HEK293 (cell line): ENCODE data around the gene SMIM8.

Experiments
- CTCF ChIP-seq: fragments of 450-650 bp; formaldehyde crosslinking; IDR thresholded peaks from 2 replicates; pipeline ENCODE4 v1.5.1; 2016; ENCODE audit warnings: missing biosample characterization, missing genetic modification characterization
- HOXD13 ChIP-seq: sonication (generic); formaldehyde crosslinking; IDR thresholded peaks from 2 replicates; pipeline ENCODE4 v1.8.0; 2022; ENCODE audit warnings: missing genetic modification reagents, borderline replicate concordance
- PRDM6 ChIP-seq: fragments of 450-650 bp; formaldehyde crosslinking; IDR thresholded peaks from 2 replicates; pipeline ENCODE4 v1.5.1; 2017; ENCODE audit warnings: missing biosample characterization, missing genetic modification characterization
- REST ChIP-seq: fragments of 450-650 bp; formaldehyde crosslinking; IDR thresholded peaks from 2 replicates; pipeline ENCODE4 v1.5.1; 2016; ENCODE audit warnings: missing biosample characterization, missing genetic modification characterization
- YY1 ChIP-seq: fragments of 450-650 bp; formaldehyde crosslinking; IDR thresholded peaks from 2 replicates; pipeline ENCODE4 v1.5.1; 2018; ENCODE audit warnings: missing biosample characterization, missing genetic modification characterization
- ZIC2 ChIP-seq: fragments of 450-650 bp; formaldehyde crosslinking; IDR thresholded peaks from 2 replicates; pipeline ENCODE4 v1.5.1; 2016; ENCODE audit warnings: missing biosample characterization, missing genetic modification characterization
- ZNF280C ChIP-seq: fragments of 450-650 bp; formaldehyde crosslinking; IDR thresholded peaks from 2 replicates; pipeline ENCODE4 v1.5.1; 2016; ENCODE audit warnings: missing biosample characterization, missing genetic modification characterization
- ZNF747 ChIP-seq: fragments of 450-650 bp; formaldehyde crosslinking; IDR thresholded peaks from 2 replicates; pipeline ENCODE4 v1.5.1; 2016; ENCODE audit warnings: missing biosample characterization, missing genetic modification characterization
- TF ChIP-seq, protein P1 (sequence below): fragments of 450-650 bp; formaldehyde crosslinking; IDR thresholded peaks from 2 replicates; pipeline ENCODE4 v1.5.1; 2016; ENCODE audit warnings: missing biosample characterization, missing genetic modification characterization, borderline replicate concordance

DNA sequence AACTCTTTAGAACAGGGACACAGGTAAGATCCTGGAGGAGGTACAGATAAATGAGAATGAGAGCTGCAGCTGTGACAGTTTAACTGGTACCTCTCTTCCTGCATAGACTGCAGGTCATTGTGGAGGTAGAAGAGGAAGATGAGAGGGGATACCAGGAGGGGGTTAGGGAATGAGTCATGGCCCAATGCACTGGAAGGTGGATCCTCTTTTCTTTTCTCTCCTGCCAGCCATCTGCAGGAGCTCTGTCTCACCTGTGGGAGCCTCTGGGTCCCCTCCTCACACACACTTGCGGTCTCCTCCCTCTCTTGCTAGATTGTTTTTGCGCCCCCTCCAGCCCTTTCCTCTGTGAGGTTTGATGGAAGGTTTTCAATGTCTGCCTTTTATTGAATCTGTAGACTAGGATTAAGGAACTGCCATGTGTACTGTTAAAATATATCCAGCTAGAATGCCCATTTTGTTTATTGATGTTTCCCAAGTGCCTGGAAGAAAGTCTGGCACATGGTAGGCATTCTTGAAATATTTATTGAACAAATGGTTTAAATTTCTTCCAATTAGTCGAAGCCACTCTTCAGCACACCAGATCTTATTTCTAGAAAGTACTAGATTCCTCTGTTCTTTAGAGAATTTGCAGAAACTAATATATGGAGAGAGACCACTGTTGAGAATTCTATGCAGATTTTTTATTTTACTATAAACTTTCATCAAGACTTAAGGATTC lies 35.2 kb downstream of the SMIM8 start:
- no peak for TF ChIP-seq PRDM6 (tag by site-specific recombination)
- no peak for TF ChIP-seq REST (tag by site-specific recombination)
- TF ChIP-seq, protein P1, sequence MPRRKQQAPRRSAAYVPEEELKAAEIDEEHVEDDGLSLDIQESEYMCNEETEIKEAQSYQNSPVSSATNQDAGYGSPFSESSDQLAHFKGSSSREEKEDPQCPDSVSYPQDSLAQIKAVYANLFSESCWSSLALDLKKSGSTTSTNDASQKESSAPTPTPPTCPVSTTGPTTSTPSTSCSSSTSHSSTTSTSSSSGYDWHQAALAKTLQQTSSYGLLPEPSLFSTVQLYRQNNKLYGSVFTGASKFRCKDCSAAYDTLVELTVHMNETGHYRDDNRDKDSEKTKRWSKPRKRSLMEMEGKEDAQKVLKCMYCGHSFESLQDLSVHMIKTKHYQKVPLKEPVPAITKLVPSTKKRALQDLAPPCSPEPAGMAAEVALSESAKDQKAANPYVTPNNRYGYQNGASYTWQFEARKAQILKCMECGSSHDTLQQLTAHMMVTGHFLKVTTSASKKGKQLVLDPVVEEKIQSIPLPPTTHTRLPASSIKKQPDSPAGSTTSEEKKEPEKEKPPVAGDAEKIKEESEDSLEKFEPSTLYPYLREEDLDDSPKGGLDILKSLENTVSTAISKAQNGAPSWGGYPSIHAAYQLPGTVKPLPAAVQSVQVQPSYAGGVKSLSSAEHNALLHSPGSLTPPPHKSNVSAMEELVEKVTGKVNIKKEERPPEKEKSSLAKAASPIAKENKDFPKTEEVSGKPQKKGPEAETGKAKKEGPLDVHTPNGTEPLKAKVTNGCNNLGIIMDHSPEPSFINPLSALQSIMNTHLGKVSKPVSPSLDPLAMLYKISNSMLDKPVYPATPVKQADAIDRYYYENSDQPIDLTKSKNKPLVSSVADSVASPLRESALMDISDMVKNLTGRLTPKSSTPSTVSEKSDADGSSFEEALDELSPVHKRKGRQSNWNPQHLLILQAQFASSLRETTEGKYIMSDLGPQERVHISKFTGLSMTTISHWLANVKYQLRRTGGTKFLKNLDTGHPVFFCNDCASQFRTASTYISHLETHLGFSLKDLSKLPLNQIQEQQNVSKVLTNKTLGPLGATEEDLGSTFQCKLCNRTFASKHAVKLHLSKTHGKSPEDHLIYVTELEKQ (tag by site-specific recombination): no peak
- no peak for TF ChIP-seq YY1
- no peak for TF ChIP-seq HOXD13 (CRISPR knock-in tag)
- TF ChIP-seq ZIC2 (tag by site-specific recombination): no peak
- no peak for TF ChIP-seq ZNF280C (tag by site-specific recombination)
- TF ChIP-seq CTCF: no peak
- TF ChIP-seq ZNF747 (tag by site-specific recombination): no peak
